OCI-LY7 (cell line): Measurements from ENCODE around the gene RAE1. TPM values are rescaled to one million over a fixed set of nuclear protein-coding genes. Genes with fewer than 3 reads are reported as not detected.
A peak's percentile ranks its signal among the peaks of the same experiment; 100 is the strongest.

Experiments used
- BruUV-seq: library from RNA; stranded (reverse); fragments of 400-500 nt; replicated peaks from 2 replicates; lab custom pipeline; 2021; lab: Mats Ljungman, UMichigan
- CTCF ChIA-PET: fragments of 300-600 bp; sonication (Branson Sonifier 250); formaldehyde crosslinking; loops from one replicate; lab custom pipeline; 2022; ENCODE audit warnings: antibody characterized with exemption; ENCODE audit not compliant: unreplicated experiment; lab: Charles Lee
- POLR2A ChIA-PET: fragments of 300-600 bp; sonication (Branson Sonifier 250); formaldehyde crosslinking; loops from one replicate; lab custom pipeline; 2022; ENCODE audit warnings: antibody characterized with exemption; lab: Charles Lee
- DNase-seq: peaks from one replicate; pipeline ENCODE4 v3.0.0-alpha.2; 2015; ENCODE audit warnings: low spot score
- H2AFZ ChIP-seq: fragments of 200-600 bp; sonication (generic), shearing (Covaris generic); 2 replicates; pipeline ENCODE4 v1.6.1; 2014; ENCODE audit warnings: mild to moderate bottlenecking, antibody characterized with exemption, low read length, moderate library complexity
- H3K27ac ChIP-seq: fragments of 200-600 bp; sonication (generic); 2 replicates; pipeline ENCODE4 v1.5.1; 2014; ENCODE audit warnings: mixed run types, low read depth, mild to moderate bottlenecking, moderate library complexity, low read length, inconsistent platforms; ENCODE audit not compliant: poor library complexity, severe bottlenecking
- H3K36me3 ChIP-seq: fragments of 200-600 bp; sonication (generic); 2 replicates; pipeline ENCODE4 v1.6.1; 2014; ENCODE audit warnings: mild to moderate bottlenecking, antibody characterized with exemption, low read length, moderate library complexity, mixed read lengths; ENCODE audit not compliant: insufficient read depth
- H3K4me1 ChIP-seq: fragments of 200-600 bp; sonication (generic); 2 replicates; pipeline ENCODE4 v1.5.1; 2014; ENCODE audit warnings: mild to moderate bottlenecking, low read length; ENCODE audit not compliant: insufficient read depth, poor library complexity, severe bottlenecking
- H3K4me2 ChIP-seq: fragments of 200-600 bp; sonication (generic); 2 replicates; pipeline ENCODE4 v1.6.1; 2014; ENCODE audit warnings: mild to moderate bottlenecking, low read length
- H3K4me3 ChIP-seq: fragments of 200-600 bp; sonication (generic); 2 replicates; pipeline ENCODE4 v1.5.1; 2014; ENCODE audit warnings: mild to moderate bottlenecking, low read depth, low read length; ENCODE audit not compliant: poor library complexity, severe bottlenecking
- H3K79me2 ChIP-seq: fragments of 200-600 bp; sonication (generic); 2 replicates; pipeline ENCODE4 v1.6.1; 2016; ENCODE audit warnings: low read depth, mild to moderate bottlenecking, low read length, moderate library complexity, mixed read lengths; ENCODE audit not compliant: insufficient read depth
- H3K9me2 ChIP-seq: fragments of 200-600 bp; sonication (generic); 2 replicates; pipeline ENCODE4 v1.6.1; 2016; ENCODE audit warnings: mild to moderate bottlenecking, low read length, mixed read lengths; ENCODE audit not compliant: insufficient read depth
- H3K9me3 ChIP-seq: fragments of 200-600 bp; sonication (generic); 2 replicates; pipeline ENCODE4 v1.6.1; 2014; ENCODE audit warnings: mild to moderate bottlenecking, mixed run types, low read length, mixed read lengths
- H4K20me1 ChIP-seq: fragments of 200-600 bp; sonication (generic); 2 replicates; pipeline ENCODE4 v1.6.1; 2014; ENCODE audit warnings: mild to moderate bottlenecking, antibody characterized with exemption, low read length, moderate library complexity, mixed read lengths; ENCODE audit not compliant: insufficient read depth
- EZH2phosphoT487 ChIP-seq: fragments of 200-600 bp; sonication (generic); IDR thresholded peaks from 2 replicates; pipeline ENCODE4 v1.6.1; 2018; ENCODE audit warnings: low read depth, borderline replicate concordance, mild to moderate bottlenecking, mixed run types, antibody characterized with exemption, low read length, moderate library complexity, mixed read lengths
- intact Hi-C: fragments of 100-400 bp; cut with micrococcal nuclease; formaldehyde crosslinking; loops from one replicate; pipeline ENCODE4 v1.10.0; 2022; ENCODE audit not compliant: unreplicated experiment
- total RNA-seq, 2 experiments: library from RNA; depleted of rRNA in 1 of 2; stranded (reverse); fragments of >200 nt in 1 of 2; shearing (Covaris generic) in 1 of 2; gene quantifications; 2 replicates each; pipeline ENCODE4 v1.2.3, GENCODE V29; 2014 to 2022
- TF ChIP-seq, protein P1 (sequence below): fragments of 200-600 bp; sonication (generic); conservative IDR thresholded peaks from 2 replicates; pipeline ENCODE4 v1.5.1; 2014; ENCODE audit warnings: mild to moderate bottlenecking, antibody characterized with exemption, low read length, moderate library complexity, mixed read lengths

RAE1 gene
- total RNA-seq, 2 experiments from 2014 or later = 55.0 to 57.4 TPM

GRCh38 chr20:57397693-57398108 is 46.6 kb downstream of the RAE1 start:
- peak; percentile 61 for DNase-seq
- peaks cover 22% of the 10 kb centered on the region for H4K20me1 ChIP-seq
- H3K4me3 ChIP-seq = peak overlapping the region; percentile 99
- H3K4me2 ChIP-seq = peak overlapping the region; percentile 91
- ChIA-PET POLR2A (interaction anchor here (0.9 to 3.2 kb wide), 9 partner anchors 9 to 222 kb away, joined by 3 to 24 read pairs (median 6); partner anchors contain the start of gene ZBP1), CTCF (interaction anchor here (0.5 to 1.9 kb wide), 3 partner anchors 76 to 80 kb away, joined by 3 to 6 read pairs (median 6); no protein-coding TSS in a partner anchor)
- H3K36me3 ChIP-seq = peaks cover 94% of the 10 kb centered on the region
- H3K27ac ChIP-seq = peak overlapping the region; percentile 97
- H3K9me2 ChIP-seq = no peaks in the 10 kb centered on the region
- H3K9me3 ChIP-seq = no peaks in the 10 kb centered on the region
- H3K4me1 ChIP-seq = peaks cover 90% of the 10 kb centered on the region
- H3K79me2 ChIP-seq = peaks cover 95% of the 10 kb centered on the region
- BruUV-seq = no TSS peak
- H2AFZ ChIP-seq = no peak overlapping the region
- no peak for TF ChIP-seq EZH2phosphoT487
- TF ChIP-seq, protein P1, sequence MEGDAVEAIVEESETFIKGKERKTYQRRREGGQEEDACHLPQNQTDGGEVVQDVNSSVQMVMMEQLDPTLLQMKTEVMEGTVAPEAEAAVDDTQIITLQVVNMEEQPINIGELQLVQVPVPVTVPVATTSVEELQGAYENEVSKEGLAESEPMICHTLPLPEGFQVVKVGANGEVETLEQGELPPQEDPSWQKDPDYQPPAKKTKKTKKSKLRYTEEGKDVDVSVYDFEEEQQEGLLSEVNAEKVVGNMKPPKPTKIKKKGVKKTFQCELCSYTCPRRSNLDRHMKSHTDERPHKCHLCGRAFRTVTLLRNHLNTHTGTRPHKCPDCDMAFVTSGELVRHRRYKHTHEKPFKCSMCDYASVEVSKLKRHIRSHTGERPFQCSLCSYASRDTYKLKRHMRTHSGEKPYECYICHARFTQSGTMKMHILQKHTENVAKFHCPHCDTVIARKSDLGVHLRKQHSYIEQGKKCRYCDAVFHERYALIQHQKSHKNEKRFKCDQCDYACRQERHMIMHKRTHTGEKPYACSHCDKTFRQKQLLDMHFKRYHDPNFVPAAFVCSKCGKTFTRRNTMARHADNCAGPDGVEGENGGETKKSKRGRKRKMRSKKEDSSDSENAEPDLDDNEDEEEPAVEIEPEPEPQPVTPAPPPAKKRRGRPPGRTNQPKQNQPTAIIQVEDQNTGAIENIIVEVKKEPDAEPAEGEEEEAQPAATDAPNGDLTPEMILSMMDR = no peak
- intact Hi-C loops = loop anchor here (2.0 to 10.0 kb wide), 4 partner anchors 37 to 1767 kb away; partner anchors contain the start of gene ZNF831

GRCh38 chr20:57398231-57398821 is 47.3 kb downstream of the RAE1 start:
- no peak overlapping the region for H2AFZ ChIP-seq
- H3K4me3 ChIP-seq = peak overlapping the region; percentile 99
- BruUV-seq = no TSS peak
- intact Hi-C loops = loop anchor here (2.0 to 10.0 kb wide), 4 partner anchors 36 to 1766 kb away; partner anchors contain the start of gene ZNF831
- peak overlapping the region; percentile 97 for H3K27ac ChIP-seq
- H3K4me2 ChIP-seq = peak overlapping the region; percentile 91
- peaks cover 95% of the 10 kb centered on the region for H3K79me2 ChIP-seq
- peaks cover 16% of the 10 kb centered on the region for H4K20me1 ChIP-seq
- H3K9me2 ChIP-seq = no peaks in the 10 kb centered on the region
- ChIA-PET POLR2A (interaction anchor here (0.7 to 3.2 kb wide), 11 partner anchors 9 to 222 kb away, joined by 3 to 24 read pairs (median 6); partner anchors contain the start of gene ZBP1), CTCF (interaction anchor here (1.0 to 1.9 kb wide), 6 partner anchors 8 to 94 kb away, joined by 3 to 10 read pairs (median 5); no protein-coding TSS in a partner anchor)
- peaks cover 88% of the 10 kb centered on the region for H3K4me1 ChIP-seq
- no peaks in the 10 kb centered on the region for H3K9me3 ChIP-seq
- TF ChIP-seq, protein P1 = 0 out of 2 replicates have a peak, but pooled peaks have one; percentile 33
- no peak for TF ChIP-seq EZH2phosphoT487
- DNase-seq = peak; percentile 97
- H3K36me3 ChIP-seq = peaks cover 94% of the 10 kb centered on the region
